GM10847 (cell line): Measurements from ENCODE around the gene PIK3R5.

Source experiments
- POLR2A ChIP-seq: IDR thresholded peaks from 2 replicates; pipeline ENCODE4 v1.6.1; 2011; ENCODE audit not compliant: insufficient read length; ENCODE audit errors: extremely low read depth

Gene PIK3R5

DNA sequence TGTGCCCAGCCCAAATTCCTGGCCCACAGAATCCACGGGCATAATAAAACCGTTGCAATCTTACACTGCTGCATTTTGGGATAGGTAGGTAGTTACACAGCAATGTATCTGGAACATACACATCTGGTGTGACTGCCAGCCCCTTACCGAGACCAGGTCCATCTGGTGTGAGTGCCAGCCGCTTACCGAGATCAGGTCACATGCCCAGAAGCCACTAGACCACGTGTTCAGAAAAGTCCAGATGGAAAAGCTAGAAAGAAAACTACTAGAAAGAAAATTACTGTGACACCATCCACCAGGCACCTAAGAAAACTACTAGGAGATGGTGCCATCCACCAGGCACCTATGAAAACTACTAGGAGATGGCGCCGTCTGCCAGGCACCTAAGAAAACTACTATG lies 19.4 kb downstream of the PIK3R5 start:
- no peak for TF ChIP-seq POLR2A

DNA sequence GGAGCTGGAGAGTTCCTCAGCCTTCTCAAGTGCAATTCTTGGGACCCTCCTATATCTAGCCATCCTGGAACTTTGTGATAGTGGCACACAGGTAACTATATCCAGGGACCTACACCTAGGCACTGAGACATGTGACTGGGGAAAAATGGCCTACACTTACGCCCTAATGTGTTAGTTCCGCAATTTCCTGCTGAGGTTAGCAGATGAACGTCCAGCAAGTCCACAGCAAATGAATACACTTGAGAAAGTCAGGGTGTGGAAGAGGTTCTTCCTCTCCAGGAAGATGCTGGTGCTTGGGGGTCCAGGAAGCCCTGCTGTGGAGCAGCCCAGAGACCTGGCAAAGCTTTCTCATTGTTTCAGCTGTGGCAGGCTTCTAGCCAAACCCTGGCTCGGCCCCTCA lies 20.8 kb downstream of the PIK3R5 start:
- no peak for TF ChIP-seq POLR2A

DNA sequence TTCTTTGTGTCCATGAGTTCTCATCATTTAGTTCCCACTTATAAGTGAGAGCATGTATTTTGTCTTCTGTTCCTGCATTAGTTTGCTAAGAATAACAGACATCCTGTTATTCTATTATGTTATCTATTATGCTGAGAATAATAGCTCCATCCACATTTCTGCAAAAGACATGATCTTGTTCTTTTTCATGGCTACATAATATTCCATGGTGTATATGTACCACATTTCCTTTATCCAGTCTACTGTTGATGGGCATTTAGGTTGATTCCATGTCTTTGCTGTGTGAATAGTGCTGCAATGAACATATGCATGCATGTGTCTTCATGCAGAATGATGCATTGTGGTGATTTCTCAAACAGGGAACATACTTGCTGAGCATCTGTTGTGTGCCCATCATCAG lies 21.4 kb downstream of the PIK3R5 start:
- no peak for TF ChIP-seq POLR2A

DNA sequence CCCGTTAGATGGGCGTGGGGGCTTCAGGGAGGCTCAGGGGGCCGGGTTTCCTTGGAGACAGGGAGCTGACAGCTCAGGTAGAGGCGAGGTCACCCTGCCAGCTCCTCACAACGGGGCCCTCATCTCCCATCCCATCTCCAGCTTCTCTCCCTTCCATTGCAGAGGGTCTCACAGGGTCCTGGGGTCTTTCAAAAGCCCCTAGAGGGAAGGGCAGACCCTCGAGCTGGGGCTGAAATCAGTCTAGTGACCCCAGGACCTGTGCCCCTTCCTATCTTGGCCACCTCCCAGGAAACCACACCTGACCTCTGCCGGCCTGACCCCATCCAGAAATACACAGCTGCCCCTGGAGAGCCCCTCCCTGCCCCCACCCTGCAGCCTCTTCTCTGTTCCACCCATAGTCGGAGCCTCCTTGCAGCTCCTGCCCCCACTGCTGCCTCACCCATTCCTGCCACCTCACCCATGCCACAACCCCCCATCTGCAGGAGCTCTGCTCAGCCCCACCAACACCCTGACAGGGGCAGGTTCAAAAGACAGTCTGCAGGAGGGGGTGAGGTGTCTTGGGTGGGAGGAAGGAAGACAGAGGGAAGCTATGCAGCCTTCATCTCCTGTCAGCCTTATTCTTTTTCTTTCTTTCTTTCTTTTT lies 23.4 kb downstream of the PIK3R5 start:
- TF ChIP-seq POLR2A, result no peak

DNA sequence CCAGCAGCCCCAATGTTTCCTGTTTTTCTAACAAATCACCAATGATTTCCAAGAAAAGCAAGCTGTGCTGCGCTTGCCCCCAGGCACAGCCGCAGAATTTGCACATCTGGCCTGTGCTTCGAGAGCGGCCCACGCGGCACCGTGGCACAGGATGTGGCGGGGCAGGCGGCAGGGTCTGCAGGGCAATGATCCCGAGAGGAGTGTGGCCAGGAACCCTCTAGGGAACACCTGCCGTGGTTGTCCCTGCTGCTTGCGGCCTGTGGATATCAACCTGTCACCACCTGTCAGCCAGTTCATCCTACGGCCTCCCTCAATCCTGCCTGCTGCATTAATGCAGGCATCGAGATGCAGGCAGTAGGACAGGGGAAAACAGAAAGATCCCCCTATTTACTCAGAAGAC lies 24.0 kb downstream of the PIK3R5 start:
- TF ChIP-seq POLR2A, result no peak

DNA sequence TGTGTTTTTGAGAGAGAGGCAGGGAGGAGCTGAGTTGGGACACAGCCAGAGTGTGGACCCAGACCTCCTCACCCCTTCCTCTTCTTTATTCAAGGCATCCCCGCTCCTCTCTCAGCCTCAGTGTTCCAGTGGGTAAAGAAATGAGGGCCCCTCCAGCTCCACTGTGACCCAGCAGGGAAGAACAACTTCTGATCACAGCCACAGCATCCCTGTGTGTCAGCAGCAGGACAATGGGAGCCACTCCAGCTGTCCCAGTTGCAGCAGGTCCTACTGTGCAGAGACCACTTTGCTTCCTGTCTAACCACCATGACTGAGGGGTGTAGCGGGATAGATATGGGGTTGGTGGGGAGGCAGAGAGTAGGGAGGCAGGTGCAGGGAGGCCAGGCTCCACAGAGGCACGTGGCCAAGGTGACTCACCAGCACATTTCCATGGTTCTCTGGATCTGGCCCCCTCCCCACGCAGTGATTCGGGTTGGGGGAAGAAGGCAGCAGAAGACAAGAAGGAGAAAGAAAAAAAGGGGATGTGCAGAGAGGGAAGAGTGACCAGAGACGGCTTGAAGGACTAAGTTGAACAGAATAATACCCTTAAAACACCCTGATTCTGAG lies 24.5 kb downstream of the PIK3R5 start:
- TF ChIP-seq POLR2A, result no peak

DNA sequence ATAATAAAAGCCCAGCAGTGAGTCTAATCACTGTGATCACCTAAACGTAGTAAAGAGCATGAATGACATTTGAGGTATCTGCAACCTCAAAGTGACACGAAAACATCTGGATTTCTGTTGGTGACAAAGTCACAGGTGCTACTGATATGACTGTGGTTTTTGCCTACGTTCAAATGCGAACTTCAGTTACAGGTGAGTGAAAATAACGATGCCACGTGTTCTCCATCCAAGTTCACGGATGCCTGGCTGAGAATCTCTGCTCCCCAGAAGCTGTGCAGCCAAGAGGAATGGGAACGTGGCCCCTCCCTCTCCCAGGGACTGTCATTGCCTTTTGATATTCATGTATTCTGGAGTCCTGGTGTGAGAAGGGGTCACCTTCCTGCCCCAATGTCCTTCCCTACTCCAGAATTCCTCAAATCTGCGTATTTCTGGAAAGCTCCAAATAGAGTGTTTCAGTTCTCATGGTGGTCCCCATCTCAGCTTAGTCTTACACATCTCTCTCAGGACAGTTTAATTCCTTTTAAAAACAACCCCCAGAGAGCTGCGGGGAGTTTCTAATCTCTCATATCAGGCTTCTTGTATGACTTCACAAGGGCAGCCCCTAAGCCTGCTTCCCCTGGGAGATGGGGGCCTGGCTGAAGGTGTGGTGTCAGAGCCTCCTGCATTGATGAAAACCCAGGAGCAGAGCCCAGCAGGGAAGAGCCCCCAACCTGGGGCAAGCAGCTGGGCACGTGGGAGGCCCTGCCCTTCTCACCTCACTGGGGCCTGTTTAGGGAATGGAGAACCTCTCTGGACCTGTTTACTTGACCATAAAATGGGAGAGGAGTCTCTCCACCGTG lies 25.8 kb downstream of the PIK3R5 start:
- no peak for TF ChIP-seq POLR2A

DNA sequence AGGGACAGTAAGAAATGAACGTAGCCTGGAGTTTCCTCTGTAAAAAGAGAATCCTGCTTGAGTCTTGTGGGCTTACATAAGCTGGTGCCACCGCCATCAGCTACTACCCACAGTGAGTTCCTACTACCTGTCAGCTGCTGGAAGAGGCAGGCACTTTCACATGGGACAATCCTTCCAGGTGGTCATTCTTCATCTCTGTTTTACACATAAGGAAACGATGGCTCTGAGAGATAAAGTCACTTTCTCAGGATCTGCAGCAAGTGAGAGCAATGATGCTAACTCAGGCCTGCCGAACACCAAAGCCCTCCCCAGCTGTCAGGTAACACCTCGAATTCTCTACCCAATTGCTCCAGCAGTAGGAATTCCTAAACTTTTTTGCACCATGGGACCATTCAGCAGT lies 26.6 kb downstream of the PIK3R5 start:
- no peak for TF ChIP-seq POLR2A

DNA sequence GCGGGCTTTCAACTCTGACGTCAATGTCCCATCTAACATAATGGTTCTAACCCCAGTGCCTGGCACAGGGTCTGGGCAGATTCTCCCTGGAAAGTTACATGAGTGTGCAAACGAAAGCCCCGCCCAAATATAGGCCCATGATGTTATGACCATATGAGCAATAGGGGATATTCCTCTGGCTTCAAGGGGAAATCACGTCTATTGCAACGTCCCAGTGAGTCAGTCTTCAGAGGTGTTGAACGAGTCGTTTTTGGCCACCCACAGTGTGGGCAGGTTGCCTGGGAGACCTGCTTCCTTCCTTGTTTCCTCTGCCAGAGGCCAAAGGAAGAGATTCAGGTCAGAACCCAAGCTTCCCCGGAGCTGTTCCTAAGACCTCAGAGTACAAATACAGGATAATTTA lies 30.3 kb downstream of the PIK3R5 start:
- no peak for TF ChIP-seq POLR2A

DNA sequence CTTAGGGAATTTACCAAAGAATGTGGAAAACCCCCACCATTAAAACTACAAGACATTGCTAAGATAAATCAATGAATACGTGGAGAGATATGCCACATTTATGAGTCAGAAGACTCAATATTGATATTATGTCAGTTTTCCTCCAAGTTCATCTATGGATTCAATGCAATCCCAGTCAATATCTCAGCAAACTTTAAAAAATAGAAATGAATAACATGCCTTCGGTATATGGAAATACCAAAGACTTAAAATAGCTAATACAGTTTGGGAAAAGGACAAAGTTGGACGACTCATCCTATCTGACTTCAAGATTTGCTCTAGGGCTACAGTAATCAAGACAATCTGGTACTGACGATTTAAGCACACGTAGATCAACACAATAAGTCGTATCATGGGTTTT lies 31.2 kb downstream of the PIK3R5 start:
- TF ChIP-seq POLR2A, result no peak

DNA sequence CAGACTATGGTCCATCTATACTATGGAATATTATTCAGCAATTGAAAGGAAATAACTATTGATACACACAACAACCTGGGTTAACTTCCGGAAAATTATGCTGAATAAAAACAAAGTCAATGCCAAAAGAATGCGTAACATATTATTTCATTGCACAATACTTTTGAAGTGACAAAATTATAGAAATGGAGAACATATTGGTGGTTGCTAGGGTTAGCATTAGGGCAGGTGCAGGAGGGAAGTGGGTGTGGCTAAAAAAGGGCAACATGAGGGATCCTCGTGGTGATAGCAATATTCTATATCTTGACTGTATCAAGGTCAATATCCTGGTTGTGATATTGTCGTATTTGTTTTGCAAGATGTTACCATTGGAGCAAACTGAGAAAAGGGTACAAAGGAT lies 34.9 kb downstream of the PIK3R5 start:
- TF ChIP-seq POLR2A, result no peak

DNA sequence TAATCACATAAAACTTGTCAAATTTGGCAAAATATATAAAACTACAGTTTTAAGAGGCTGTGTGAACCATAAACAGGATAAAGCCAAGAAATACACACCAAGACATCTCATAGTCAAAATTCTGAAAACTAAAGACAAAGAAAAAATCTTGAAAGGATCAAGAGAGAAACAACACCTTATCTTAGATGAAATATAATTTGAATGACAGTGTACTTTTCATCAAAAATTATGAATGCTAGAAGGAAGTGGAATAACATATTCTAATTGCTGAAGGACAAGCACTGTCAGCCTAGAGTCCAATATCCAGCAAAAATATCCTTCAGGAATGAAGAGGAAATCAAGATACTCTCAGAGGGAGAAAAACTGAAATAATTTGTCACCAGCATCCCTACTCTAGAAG lies 37.2 kb downstream of the PIK3R5 start:
- TF ChIP-seq POLR2A, result no peak

DNA sequence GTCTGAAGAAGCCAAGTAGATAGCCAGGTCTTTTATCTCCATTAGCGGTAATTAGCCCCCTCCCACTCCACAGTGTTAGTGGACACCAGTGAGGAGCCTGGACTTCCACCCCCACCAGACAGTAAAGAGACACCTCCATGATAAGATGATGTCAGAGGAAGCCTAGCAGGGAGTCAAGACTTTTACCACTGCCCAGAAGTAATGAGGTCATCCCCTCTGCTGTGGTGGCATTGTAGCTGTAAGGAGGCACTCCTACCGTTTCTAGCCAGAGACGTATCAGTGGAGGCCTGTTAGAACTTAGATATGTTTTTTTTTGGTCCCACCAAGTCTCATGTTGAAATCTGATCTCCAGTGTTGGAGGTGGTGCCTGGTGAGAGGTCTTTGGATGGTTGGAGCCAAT lies 38.1 kb downstream of the PIK3R5 start:
- no peak for TF ChIP-seq POLR2A

DNA sequence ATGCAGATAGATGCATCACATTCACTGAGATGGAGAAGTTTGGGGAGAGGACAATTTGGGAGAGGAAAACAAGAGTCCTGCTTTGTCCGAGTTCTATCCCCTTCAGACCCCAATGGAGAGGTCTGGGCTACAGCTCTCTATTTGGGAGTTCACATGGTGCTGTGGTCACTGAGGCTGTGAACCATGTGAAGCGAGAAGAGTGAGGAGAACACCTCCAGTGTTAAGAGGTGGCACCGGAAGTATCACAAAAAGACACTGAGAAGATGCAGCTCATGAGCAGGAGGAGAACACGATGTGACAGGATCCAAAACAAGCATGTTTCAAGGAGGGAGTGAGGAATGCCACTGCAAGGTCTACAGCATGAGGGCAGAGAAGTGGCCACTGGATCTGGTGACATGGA lies 39.7 kb downstream of the PIK3R5 start:
- no peak for TF ChIP-seq POLR2A

DNA sequence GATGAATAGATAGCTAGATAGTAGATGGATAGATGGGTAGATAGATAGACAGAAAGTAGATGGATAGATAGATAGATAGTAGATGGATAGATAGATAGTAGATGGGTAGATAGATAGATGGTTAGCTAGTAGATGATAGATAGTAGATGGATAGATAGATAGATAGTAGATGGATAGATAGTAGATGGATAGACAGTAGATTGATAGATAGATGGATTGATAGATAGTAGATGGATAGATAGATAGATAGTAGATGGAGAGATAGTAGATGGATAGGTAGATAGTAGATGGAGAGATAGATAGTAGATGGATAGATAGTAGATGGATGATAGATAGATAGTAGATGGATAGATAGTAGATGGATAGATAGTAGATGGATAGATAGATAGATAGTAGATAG lies 40.4 kb downstream of the PIK3R5 start:
- no peak for TF ChIP-seq POLR2A

DNA sequence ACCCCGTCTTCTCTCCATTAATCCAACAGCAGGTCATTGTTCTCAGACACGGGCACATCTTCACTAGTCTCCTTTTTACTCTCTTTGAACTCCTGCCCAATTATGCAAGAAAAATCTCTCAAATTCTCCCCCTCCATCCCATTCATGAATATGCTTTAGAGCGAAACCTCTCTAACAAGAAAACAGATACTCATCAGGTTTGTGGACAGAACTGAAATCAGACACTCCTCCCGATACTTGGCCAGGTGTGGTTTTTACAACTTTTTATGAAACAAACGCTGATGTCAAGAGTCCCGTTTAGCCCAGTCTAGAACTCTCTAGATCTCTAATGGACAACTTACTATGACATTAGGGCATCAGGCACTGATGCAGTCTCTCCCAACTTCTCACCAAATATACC lies 40.9 kb downstream of the PIK3R5 start:
- no peak for TF ChIP-seq POLR2A
